HG03558 (cell line): ENCODE data around the gene WFDC13.
"Not testable (repeated sequence)": the region's sequence is repeated elsewhere in the genome, so short reads cannot be mapped to it uniquely, and the experiment has no call there.

Source experiments
- ATAC-seq: cut with Tn5 transposase; IDR thresholded peaks from one replicate; pipeline ENCODE4 v1.9.1; 2021; ENCODE audit warnings: moderate number of reproducible peaks; ENCODE audit not compliant: unreplicated experiment; ENCODE audit errors: extremely low read depth

WFDC13 gene, protein sequence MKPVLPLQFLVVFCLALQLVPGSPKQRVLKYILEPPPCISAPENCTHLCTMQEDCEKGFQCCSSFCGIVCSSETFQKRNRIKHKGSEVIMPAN

DNA sequence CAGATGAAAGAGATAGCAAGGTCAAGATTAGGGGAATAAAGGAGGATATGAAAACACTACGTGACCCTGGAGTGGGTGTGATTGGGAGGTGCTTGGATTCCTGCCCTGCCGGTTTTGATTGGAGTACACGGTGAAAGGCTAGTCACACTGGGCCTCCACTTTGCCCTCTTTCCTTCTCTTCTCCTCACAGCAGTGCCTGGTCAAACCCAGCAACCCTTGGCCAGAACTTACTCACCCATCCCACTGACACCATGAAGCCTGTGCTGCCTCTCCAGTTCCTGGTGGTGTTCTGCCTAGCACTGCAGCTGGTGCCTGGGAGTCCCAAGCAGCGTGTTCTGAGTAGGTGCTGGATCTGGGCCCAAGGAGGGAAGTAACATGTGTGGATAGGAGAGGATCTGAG lies at the start of gene WFDC13:
Gene WFDC13 (plus strand): TSS at position 166 of the 400 bp plus-strand sequence. CDS start 86 bp downstream, at position 252.
- no peak for ATAC-seq

DNA sequence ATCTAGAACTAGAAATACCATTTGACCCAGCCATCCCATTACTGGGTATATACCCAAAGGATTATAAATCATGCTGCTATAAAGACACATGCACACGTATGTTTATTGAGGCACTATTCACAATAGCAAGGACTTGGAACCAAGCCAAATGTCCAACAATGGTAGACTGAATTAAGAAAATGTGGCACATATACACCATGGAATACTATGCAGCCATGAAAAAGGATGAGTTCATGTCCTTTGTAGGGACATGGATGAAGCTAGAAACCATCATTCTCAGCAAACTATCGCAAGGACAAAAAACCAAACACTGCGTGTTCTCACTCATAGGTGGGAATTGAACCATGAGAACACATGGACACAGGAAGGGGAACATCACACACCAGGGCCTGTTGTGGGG lies 44.8 kb upstream of the WFDC13 start:
- ATAC-seq, result not testable (repeated sequence)

DNA sequence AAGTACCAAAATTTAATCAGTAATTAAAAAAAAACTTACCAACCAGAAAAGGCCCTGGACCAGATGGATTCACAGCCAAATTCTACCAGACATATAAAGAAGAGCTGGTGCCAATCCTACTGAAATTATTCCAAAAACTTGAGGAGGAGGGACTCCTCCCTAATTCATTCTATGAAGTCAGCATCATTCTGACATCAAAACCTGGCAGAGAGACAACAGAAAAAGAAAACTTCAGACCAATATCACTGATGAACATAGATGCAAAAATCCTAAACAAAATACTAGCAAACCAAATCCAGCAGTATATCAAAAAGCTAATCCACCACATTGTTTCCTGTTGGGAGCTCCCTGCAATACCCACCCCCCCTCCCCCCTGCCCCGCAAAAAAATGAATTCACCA lies 31.7 kb upstream of the WFDC13 start, which contains the start of gene WFDC11:
Gene WFDC11 (minus strand): TSS at position 101 of the 400 bp plus-strand sequence. CDS start 19,639 bp downstream, outside the sequence.
- ATAC-seq, result no peak

DNA sequence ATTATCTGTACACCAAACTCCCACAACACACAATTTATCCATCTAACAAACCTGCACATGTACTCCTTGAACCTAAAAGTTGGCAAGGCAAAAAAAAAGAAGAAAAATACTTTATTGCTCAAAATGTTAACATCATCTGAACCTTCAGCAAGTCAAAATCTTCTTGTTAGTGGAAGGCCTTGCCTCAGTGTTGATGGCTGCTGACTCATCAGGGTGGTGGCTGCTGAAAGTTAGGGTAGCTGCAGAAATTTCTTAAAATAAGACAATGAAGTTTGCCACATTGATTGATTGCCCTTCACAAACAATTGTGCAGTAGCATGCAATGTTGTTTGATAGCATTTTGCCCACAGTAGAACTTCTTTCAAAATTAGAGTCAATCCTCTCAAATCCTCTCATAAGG lies 29.1 kb upstream of the WFDC13 start:
- no peak for ATAC-seq

DNA sequence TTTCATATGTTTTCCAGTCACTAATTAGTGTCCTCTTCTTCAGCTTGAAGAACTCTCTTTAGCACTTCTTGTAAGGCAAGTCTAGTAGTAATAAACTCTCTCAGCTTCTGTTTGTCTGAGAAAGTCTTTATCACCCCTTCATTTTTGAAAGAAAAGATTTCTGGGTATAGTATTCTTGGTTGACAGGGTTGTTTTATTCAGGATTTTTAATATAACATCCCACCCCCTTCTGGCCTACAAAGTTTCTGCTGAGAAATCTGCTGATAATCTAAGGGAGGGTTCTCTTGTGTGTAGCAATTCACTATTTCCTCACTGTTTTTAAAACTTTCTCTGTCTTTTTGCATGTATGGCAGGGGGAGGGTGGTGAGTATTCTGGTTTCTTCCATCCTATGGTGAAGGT lies 22.2 kb upstream of the WFDC13 start:
- ATAC-seq, result no peak

DNA sequence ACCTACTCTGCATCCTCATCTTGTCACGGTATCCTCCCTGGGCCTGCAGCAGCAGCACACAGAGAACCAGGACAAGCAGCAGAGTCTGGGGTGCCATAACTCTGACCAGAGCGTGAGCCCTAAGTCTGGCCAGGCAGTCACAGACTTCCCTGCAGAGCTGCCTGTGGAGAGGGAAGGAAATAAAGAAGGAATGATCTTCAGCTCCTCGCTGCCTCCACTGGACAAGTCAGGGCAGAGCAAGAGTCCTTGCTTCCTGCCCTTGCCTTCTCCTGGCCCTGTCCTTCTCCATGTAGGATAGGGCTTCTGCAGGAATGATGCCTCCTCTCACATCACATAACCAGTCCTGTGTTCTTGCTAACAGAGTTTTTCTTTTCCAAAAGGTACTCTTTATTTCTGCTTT lies 15.9 kb upstream of the WFDC13 start:
- no peak for ATAC-seq

DNA sequence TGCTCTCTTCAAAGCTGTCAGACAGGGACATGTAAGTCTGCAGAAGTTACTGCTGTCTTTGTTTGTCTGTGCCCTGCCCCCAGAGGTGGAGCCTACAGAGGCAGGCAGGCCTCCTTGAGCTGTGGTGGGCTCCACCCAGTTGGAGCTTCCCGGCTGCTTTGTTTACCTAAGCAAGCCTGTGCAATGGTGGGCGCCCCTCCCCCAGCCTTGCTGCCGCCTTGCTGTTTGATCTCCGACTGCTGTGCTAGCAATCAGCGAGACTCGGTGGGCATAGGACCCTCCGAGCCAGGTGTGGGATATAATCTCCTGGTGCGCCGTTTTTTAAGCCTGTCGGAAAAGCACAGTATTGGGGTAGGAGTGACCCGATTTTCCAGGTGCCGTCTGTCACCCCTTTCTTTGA lies 8.5 kb upstream of the WFDC13 start:
- not testable (repeated sequence) for ATAC-seq

DNA sequence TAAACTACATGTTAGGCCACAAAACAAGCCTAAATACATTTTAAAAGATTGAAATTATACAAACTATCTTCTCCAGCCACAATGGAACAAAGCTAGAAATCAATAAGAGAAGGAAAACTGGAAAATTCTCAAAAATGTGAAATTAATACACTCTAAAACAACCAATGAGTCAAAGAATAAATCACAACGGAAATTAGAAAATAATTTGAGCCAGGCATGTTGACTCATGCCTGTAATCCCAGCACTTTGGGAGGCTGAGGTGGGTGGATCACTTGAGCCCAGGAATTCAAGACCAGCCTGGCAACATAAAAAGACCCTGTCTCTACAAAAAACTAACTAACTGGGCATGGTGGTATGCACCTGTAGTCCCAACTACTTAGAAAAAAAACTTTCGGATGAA lies 6.3 kb upstream of the WFDC13 start:
- ATAC-seq, result no peak

DNA sequence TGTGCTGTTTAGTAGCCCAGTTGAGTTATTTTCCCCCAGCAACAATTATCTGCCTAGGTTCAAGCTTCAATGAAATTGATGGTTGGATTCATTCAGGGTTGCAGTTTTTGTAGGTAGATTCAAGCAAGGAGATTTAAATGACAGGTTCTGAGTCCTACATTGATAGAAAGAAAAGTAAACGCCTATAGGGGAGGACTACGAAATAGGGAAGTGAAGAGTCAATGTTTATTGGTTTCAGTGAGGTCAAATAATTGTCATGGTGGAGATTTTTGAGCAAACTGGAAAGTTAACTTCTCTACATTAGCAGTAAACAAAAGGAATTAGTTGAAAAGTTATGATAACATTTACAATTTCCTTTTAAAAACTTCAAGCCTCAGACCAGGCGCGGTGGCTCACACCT lies 734 bp upstream of the WFDC13 start:
- no peak for ATAC-seq

DNA sequence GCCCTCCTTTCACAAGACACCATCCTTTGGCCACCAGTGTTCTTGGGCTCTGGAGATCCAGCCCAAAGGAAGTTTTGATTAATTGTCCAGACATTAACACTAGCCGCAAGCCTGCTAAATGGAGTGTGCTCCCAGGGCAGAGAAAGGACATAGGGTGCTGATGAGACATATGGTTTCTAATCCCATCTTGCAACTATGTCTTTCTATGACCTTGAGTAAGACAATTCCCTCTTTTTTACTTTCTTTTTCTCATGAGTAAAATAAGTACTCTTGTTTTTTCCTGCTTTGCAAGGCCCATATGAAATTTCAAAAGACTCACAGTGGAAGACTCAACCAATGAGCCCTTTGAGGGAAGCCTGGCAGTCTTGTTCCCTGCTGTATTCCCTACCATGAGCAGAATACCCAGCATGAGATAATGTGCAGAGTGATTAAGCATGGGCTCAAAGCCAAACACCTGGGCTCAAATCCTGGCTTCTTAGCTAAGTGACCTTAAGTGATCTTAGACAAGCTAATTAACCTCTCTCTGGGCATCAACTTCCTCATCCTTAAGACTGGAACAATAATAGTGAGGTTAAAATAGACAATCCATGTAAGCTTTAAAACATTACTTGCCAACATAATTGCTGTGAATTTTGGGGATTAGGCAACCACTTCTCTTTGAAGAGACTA lies 3.3 kb downstream of the WFDC13 start, which contains the start of gene WFDC10B:
Gene WFDC10B (minus strand): TSS at position 51 of the 669 bp plus-strand sequence. CDS start 19,027 bp downstream, outside the sequence.
- ATAC-seq, result no peak

DNA sequence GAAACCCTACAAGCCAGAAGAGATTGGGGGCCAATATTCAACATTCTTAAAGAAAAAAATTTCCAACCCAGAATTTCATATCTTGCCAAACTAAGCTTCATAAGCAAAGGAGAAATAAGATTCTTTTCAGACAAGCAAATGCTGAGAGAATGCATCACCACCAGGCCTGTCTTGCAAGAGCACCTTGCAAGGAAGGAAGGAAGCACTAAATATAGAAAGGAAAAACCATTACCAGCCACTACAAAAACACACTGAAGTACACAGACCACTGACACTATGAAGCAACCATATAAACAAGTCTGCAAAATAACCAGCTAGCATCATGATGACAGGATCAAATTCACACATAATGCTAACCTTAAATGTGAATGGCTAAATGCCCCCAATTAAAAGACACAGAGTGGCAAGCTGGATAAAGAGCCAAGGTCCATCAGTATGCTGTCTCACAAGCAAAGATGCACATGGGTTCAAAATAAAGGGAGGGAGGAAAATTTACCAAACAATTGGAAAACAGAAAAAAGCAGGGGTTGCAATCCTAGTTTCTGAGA lies 14.4 kb downstream of the WFDC13 start:
- not testable (repeated sequence) for ATAC-seq

DNA sequence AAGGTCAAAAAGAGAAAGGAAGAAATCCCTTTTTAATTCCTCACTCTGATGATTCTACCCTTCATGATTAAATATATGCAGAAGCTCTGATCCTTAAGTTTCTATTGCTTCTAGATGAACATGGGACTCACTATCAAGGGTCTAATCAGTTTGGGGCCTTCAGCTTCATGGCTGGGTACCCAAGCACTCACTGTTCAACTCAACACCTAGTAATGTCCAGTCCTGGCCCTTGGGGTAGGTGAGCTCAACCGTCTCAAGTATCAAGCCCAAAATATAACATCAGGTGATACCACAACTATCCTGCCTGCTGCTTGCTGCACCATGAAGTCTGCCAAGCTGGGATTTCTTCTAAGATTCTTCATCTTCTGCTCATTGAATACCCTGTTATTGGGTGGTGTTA lies 20.2 kb downstream of the WFDC13 start, which contains the start of gene SPINT4:
Gene SPINT4 (plus strand): TSS at position 301 of the 400 bp plus-strand sequence. CDS start 21 bp downstream, at position 322.
- no peak for ATAC-seq

DNA sequence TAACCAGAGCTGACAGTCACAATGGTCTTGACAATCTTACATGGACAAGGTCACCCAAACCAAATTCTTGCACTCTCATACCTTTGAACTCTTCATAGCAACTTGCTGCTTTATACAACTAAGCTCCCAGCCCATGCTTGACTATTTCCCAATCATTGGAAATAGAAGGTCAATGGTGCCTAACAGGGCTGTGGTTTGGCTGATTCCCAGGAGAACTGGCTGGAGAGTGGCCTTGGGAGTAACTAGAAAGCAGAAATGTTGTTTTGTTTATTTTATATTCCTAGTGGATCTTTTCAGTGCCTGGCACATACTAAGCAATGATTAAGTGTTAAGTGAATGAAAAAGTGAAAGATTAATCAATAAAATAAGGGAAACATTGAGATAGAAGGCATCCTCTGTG lies 23.3 kb downstream of the WFDC13 start:
- ATAC-seq, result no peak

DNA sequence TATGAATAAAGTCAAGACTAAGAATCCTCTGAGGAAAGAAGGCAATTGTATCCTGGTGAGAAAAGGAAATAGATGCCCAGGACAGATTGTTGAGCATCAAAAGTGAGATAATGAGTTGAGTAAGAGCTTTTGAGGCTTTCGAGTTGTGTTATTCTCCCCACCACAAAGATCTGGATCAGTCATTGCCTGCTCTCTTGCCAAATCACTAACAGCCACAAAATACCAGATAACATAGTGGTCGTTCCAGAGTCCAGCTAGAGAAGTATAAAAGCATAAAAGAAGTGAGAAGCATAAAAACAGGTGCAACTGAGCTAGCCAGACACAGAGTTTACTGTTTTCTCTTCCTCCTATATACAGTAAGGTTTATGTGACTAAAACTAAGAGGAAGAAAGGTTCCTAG lies 25.2 kb downstream of the WFDC13 start:
- ATAC-seq, result no peak

DNA sequence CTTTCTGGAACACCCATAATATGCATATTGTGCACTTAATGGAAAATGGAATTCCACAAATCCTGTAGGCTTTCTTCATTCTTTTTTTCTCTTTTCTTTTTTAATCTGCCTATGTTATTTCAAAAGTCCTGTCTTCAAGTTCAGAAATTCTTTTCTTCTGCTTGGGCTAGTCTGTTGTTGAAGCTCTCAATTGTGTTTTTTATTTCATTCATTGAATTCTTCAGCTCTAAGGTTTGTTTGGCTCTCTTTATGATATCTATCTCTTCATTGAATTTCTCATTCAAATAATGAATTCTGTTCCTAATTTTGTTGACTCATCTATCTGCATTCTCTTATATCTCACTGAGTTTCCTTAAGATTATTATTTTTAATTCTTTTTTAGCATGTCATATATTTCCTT lies 30.4 kb downstream of the WFDC13 start:
- no peak for ATAC-seq

DNA sequence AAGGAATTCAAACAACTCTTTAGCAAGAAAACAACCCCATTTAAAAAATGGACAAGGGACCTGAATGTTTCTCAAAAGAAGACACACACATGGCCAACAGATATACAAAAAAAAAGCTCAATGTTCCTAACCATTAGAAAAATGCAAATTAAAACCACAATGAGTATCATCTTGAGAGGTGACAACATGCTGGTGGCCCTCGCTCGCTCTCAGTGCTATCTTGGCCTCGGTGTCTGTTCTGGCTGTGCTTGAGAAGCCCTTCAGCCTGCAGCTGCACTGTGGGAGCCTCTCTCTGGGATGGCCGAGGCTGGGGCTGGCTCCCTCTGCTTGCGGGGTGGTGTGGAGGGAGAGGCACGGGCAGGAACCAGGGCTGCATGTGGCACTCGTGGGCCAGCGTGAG lies 33.7 kb downstream of the WFDC13 start:
- ATAC-seq, result no peak

DNA sequence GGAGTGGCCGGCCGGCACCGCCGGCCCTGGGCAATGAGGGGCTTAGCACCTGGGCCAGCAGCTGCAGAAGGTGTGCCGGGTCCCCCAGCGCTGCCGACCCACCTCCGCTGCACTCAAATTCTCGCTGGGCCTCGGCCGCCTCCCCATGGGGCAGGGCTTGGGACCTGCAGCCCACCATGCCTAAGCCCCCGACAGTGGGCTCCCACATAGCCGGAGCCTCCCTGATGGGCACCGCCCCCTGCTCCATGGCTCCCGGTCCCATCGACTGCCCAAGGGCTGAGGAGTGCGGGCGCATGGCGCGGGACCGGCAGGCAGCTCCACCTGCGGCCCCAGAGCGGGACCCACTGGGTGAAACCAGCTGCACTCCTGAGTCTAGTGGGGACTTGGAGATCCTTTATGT lies 34.1 kb downstream of the WFDC13 start:
- no peak for ATAC-seq

DNA sequence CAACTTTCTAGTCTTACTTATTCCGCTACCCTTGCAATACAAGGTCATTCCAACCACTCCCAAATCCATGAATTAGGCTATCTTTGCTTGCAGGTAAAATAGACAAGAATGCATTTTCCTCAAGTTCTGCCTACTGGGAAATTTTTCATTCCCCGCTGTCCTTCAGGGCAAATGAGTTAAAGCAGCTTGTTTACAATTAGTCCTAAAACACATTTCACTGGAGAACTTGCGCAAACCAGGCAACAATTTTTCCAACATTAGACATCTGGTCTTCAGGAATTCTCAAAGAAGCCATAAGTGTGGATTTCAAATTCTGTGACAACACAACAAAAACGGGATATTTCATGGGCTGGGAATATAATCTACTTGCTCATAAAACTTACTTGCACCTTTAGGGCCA lies 40.8 kb downstream of the WFDC13 start:
- no peak for ATAC-seq

DNA sequence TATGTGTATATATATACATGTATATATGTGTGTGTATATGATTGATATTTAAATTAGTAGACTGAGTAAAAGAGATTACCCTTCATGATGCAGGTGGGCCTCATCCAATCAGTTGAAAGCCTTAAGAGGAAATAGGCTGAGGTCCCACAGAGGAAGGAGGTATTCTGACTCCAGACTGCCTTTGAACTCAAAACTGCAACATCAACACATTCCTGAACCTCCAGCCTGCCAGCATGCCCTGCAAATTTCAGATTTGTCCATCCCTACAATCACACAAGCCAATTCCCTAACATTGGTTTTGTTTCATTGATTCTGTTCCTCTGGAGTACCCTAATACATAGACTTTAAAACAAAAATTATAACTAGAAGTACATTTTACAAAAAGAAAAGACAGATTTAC lies 43.2 kb downstream of the WFDC13 start:
- no peak for ATAC-seq

DNA sequence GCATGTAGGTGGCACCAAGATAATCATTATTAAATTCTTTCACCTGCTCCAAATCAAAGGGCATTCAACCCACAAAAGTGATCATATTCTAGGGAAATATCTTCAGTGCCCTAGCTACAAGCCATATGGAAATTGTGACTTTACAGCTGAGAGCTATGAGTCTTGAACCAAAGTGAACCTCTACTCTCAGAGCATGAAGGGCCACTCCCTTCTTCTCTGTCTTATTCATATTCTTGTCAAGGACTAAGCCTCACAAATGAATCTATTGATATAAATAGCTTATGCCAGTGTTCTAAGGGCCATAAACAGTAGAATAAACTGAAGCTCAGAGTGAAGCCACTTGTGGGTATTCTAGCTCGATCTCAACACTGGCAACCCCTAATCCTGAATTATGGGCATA lies 49.9 kb downstream of the WFDC13 start:
- ATAC-seq, result no peak

DNA sequence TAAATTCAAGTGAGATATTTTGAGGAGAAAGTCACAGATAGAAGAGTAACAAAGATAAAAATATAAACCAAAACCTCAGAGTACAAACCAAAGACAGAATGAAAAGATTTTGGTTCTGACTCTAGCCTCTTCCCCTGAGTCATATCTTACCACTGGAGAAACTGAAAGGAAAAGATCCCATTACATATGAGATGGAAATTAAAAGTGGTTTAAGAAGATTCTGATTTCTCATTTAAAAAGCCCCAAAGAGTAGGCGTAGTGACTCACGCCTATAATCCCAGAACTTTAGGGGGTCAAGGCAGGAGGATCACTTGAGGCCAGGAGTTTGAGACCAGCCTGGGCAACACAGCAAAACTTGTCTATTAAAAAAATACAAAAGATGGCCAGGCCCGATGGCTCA lies 50.9 kb downstream of the WFDC13 start:
- no peak for ATAC-seq

DNA sequence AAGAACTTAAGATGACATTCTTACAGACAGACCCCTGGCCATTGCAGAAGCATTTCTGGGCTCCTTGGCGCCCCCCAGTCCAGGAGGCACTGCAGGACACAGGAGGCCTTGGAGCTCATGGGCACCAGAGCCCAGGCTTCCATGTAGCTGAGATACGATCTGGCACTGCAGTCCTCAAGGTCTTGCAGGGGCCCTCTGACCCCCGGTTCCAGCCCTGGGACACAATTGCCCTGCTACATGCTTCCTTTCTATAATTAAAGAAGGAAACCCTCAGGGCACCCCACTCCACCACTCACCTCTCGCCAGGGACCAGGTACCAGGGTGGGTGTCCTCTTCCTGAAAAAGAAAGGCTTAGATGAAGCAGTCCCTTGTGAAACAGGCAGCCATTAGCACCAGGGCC lies 56.3 kb downstream of the WFDC13 start:
- no peak for ATAC-seq
